22Rv1 (cell line): Measurements from ENCODE around the gene TGM1.
"Not testable (repeated sequence)": the region's sequence is repeated elsewhere in the genome, so short reads cannot be mapped to it uniquely, and the experiment has no call there.

Source experiments
- H3K27ac ChIP-seq: fragments of 450-650 bp; 2 replicates; pipeline ENCODE4 v1.5.1; 2017
- CTCF ChIP-seq: fragments of 450-650 bp; IDR thresholded peaks from 2 replicates; pipeline ENCODE4 v1.5.1; 2017; ENCODE audit warnings: mild to moderate bottlenecking
- ZFX ChIP-seq: fragments of 450-650 bp; IDR thresholded peaks from 2 replicates; pipeline ENCODE4 v1.6.1; 2017; ENCODE audit warnings: antibody characterized with exemption, borderline replicate concordance

The TGM1 gene

GRCh38 chr14:24251880-24252288 lies 11.1 kb downstream of the TGM1 start:
- no peak for TF ChIP-seq ZFX
- TF ChIP-seq CTCF: no peak
- H3K27ac ChIP-seq: no peak overlapping the region

GRCh38 chr14:24250354-24250753 lies 12.6 kb downstream of the TGM1 start:
- TF ChIP-seq CTCF: no peak
- no peak for TF ChIP-seq ZFX
- H3K27ac ChIP-seq: no peak overlapping the region

- H3K27ac ChIP-seq: no peak overlapping the region
- TF ChIP-seq ZFX: no peak
- no peak for TF ChIP-seq CTCF
Observed at GRCh38 chr14:24249230-24250021, 13.6 kb downstream of the TGM1 start.

GRCh38 chr14:24247422-24247821 lies 15.6 kb downstream of the TGM1 start:
- H3K27ac ChIP-seq: no peak overlapping the region
- TF ChIP-seq CTCF: no peak
- no peak for TF ChIP-seq ZFX

GRCh38 chr14:24246765-24247212 lies 16.2 kb downstream of the TGM1 start:
- no peak for TF ChIP-seq ZFX
- TF ChIP-seq CTCF: no peak
- no peak overlapping the region for H3K27ac ChIP-seq

- not testable (repeated sequence) for H3K27ac ChIP-seq
Observed at GRCh38 chr14:24245350-24245749, 17.6 kb downstream of the TGM1 start.

GRCh38 chr14:24243336-24243836 lies 19.6 kb downstream of the TGM1 start:
- TF ChIP-seq ZFX: no peak
- TF ChIP-seq CTCF: no peak
- peak overlapping the region; percentile 97 for H3K27ac ChIP-seq
